HCEC 1CT (cell line): ENCODE measurements around the gene GSC2.

ENCODE experiments used
- DNase-seq: peaks from one replicate; pipeline ENCODE4 v3.0.0-alpha.2; 2017

GSC2 gene

DNA sequence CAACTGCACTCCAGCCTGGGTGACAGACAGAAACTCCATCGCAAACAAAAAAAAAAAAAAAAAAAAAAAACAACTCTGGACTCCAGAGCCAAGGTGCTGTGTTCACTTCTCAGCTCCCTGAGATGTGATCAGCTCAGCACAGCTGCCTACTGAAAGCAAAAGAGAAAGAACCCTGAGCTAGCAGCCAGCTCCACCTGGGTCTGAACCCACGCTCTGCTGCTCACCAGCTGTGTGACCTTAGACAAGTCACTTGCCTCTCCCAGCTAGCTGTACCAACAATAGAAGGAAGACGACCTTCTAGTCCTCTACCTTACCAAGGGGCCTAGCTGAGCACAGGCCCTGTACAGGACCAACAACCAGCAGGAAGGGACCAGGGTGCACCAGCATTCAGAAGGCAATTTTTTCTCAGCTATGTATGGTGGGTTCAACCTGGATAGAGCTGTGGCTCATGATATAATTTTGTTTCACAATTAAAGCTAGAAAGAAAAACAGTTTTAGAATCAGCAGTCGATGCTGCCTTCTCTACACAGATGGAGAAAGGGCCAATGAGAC lies 31.7 kb downstream of the GSC2 start:
- no peak for DNase-seq

DNA sequence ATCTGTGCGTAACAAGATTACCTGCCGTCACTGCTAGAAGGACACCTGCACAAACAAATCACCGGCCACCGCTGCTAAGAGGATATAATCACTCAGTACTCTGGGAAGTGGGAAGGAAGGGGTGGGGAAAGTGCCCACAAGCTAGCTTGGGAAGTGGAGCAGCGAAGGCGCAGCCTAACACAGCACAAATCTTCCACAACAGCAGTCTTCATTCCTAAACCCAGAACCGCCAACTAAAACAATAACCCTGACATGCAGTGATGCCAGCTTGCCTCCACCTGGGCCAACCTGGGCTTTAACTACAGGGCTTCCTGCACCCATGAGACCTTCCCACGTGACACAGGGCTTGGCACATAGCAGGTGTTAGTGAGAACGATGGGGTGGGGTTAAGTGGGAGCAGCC lies 33.0 kb downstream of the GSC2 start:
- no peak for DNase-seq

DNA sequence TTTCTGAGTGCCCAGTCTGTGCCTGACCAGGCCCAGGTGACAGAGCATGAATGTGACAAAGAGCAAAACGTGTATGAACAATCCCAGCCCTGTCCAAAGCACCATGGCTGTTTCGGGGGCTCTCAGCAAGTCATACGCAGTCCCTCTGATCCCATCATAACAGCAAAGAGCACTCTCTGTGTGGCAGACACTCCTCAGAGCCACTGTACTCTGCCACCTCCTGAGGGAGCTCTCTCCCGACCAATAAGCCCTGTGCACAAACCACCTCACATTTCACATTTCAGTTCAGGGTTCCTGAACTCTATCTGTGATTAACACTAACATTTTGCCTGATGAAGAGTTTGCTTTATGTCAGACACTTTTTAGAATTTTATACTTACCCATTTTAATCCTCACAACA lies 34.5 kb downstream of the GSC2 start:
- no peak for DNase-seq

DNA sequence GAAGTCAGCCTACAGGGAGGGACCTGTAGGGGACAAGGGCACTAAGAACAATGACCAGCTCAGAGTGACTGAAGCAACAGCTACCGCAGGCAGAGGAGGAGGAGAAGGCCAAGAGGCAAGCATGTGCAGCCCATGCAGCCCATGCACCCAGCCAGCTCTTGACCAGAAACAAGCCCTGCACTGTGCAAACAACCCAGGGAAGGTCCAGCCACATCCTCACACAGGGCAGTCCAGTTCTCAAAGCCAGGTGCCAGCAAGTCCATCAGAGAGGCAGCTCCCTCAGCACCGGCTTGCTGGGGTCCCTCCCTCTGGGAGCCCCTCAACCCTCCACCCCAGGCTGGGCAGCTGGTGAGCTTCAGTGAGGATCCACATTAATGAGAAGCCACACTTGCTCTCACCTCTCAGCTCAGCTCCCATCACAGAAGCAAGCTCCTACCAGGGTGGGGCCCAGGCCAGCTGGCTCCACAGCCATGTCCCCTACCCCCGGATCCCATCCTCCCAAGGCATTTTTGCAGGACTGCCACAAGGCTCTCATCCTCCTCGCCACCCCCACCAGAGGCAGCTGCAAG lies 35.0 kb downstream of the GSC2 start:
- no peak for DNase-seq

DNA sequence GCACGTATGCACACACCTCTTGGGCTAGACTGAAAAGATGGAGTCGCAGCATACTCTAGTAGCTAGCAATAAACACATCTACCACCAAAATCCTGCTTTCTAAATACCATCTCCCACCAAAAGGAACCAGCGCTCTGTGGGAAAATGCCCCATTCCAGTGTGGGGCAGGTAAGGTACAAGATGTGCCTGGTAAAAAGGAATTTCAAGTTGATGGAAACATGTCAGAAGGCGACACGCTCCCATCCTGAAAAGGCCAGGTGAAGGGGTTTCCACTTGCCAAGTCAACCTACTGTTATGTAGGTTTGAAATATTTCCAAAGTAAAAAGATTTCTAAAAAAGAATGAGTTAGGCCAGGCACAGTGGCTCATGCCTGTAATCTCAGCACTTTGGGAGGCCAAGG lies 36.7 kb downstream of the GSC2 start:
- DNase-seq: no peak

DNA sequence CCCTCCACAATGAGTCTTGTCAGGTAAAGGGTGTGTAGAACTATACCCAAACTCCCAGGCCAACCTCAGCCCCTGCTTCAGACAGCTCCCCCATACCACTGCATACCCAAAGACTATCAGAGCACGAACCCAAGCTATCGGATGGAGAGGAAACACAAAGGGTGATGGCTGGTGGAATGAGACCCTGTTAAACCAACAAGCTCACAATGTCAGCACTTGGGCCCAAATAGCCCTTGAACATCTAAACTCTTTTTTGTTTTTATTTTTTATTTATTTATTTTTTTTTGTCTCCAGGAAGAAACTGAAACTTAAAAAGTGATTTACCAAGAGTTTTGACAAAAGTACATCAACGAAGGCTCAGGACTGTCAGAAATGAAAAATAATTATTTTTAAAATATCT lies 38.5 kb downstream of the GSC2 start:
- DNase-seq: no peak

DNA sequence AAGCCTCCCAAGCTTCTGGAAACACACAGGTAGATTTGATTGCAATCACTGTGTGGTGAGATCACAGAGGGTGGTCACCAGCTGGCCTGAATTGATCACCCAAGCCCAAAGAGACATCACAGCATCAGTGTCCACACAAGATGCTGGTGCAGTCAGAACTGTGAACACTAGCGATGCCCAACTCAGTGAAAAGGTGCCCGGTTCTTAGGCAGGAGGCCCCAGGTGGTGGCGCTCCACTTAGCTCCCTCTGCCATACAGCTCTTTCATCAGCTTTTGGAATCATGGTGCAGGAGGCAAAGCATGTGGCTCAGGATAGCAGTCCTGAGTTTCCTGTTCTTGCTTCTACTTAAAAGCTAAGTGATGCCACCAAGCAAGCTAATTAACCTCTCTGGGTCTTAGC lies 39.0 kb downstream of the GSC2 start:
- DNase-seq: no peak

DNA sequence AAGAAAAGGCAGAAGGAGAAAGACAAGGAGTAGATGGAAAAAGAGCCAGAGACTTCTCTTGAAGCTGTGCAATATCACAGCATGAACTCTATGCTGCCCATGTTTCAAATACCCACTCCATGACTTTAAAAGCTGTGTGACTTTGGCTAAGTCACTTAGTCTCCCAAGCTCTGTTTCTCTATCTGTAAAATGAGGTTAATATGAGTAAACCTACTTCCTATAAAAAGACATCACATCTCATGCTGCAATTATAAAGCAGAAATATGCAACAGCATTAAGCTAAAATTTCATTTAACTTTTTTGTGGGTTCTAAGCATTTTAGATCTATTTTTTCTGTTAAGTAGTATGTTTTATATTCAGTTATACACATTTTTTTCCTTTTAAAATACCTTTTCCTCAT lies 39.4 kb downstream of the GSC2 start:
- no peak for DNase-seq

DNA sequence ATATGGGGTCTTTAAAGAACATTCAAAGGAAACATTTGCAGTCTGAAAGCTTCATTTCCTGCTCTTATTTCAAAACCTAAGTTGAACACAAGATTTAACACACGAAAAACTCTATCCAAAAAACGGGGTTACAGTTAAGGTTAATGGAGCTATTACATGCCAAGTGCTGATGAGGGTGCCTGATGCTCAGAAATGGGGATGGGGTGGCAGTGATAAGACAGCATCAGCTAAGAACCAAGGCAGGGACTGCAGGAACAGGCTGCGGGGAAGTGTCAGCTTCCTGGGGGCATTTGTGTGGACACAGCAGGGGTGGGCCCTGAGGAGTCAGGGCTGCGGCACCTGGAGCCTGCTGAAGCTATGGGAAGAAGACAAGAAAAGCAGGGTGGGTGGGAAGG lies 40.0 kb downstream of the GSC2 start:
- no peak for DNase-seq

DNA sequence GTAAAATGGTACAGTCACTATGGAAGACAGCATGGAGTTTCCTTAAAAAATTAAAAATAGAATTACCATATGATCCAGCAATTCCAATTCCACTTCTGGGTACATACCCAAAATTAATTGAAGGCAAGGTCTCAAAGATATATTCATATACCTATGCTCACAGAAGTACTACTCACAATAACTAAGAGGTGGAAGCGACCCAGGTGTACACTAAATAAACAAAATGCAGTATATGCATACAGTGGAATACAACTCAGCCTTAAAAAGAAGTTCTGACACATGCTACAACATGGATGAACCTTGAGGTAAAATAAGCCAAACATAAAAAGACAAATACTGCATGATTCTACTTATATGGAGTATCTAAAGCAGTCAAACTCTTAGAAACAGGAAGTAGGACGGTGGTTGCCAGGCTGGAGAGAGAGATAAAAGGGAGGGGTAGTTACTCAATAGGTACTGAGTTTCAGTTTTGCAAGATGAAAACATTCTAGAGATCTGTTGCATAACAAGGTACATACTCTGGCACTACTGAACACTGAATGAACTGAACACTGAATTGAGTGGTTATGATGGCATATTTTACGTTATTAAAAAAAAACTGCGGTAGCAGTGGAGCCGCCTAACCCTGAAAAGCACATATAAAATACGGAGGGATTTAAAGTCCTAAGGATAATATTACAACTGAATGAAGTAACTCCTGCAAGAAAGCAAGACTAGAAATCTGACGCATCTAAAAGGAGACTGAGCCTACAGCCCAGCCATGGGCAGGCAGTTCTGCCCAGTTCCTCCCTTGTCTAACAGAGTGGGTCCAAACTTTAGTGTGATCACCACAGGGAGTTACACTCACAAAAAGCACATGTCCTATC lies 40.7 kb downstream of the GSC2 start:
- peak; percentile 44 for DNase-seq

DNA sequence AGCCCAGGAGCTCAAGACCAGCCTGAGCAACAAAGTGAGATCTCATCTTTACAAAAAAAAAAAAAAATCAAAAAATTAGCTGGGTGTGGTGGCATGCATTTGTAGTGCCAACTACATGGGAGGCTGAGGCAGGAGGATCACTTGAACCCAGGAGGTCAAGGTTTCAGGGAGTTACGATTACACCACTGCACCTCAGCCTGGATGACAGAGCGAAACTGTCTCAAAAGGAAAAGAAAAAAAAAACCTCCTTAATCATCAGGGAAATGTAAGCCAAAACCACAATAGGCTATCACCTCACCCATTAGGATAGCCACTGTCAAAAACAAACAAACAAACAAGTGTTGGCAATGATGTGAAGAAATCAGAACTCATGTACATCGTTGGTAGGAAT lies 41.3 kb downstream of the GSC2 start:
- no peak for DNase-seq

DNA sequence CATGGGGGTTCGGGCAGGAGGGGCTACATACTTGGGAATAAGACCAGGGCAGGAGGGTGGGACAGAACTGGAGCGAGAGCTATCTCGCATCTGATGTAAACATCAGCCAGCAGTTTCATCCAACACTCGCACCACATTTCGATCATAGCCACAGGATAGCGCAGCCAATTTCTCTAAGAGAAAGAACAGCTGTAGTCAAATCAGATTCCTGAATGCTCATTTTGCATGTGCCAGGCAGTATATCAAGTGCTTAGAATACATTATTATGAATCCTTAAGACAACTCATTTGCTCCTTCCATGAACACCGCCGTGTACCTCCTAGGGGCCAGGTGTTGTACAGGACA lies 42.4 kb downstream of the GSC2 start:
- no peak for DNase-seq

DNA sequence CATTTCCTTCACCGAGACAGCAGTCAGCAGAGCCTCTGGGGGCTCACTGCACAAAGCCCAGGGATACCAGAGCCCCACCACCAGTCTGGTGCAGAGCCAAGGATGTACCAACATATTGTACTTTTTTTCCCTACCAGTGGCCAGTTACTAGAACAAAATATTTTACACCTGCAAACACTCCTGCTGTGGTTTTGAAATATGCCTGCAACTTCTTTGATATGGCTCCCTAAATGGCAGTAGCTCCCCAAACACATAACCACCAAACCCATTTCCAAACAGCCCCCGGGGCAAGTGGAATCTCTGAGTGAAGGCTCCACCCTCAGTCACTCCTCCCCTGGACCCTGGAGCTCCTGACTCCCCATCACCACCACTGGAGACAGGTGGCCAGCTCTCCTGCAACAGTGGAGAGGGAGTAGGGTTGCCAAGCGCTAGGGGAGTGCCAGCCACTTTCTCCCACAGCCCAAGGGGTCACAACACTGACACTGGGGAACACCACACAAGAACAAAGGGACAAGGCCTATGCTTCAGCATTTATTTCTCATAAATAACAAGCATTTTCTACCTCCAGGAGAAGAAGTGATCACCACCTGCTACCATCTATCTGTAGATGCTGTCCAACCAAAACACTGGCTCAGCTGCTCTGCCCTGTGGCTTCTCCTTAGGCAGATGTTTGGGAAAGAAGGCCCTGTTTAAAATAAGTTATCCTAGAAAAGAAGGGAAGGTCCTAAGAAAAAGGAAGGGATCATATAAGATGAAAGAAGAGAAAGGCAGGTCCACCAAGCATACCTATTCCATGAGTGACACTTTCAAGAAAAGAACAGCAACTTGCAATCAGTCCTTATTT lies 43.0 kb downstream of the GSC2 start:
- DNase-seq: no peak

DNA sequence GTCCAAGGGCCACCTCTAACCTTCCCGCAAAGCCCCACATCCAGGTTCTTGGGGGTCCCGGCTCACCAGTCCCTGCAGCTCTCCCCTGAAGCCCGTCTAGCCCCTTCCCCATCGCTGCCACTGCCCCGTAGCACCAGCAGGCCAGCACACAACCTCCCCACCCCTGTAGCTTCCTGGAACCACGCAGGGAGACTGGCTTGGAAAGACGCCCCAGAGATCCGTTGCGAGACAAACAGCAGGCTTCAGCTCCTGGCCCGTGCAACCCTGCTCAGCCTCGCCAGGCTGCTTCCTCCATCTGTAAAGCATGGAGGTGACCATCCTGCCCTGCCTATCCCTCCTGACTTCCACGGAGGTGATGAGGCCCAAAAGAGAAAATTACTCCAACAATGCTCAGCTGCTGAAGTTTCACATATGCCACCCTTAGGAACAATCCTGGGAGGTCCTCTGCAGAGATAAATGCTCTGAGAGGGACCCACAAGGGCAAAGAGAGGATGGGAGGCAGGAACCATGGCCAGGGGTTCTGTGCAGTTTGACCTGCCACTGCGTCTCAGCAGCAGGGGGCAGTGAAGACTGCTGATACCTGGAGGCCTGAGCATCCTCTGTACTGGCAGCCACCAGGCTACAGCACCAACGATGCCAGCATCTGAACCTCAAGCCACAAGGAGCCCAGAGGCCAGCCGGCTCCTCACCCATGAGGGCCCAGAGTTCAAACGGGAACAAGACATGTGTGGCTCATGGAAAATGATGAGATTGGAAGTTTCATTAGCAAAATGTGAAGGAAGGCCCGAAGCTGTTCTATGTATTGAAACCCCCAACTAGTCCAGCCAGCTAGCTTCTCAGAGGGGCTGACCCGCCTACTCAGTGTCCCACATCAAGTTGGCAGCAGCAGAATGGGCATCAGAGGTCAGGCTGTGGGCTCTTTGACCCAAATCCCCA lies 44.0 kb downstream of the GSC2 start:
- DNase-seq: no peak

DNA sequence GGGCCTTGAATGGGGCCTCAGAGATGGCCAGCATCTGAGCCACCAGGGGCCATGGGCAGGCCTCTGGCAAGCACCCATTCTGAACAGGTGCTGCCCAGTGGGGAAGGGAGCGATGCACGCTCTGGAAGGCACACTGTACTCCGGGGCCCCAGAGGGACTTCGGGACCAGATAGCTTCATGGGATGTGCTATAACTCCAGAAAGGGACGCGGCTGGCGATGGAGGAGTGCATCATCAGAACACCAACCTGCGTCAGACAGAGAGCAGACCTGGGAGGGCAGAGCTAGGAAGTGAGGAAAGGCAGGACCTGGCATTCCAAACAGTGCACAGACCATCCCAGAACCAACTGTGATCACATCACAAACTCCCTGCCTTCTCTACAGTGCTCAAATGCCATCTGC lies 44.6 kb downstream of the GSC2 start:
- DNase-seq: no peak

DNA sequence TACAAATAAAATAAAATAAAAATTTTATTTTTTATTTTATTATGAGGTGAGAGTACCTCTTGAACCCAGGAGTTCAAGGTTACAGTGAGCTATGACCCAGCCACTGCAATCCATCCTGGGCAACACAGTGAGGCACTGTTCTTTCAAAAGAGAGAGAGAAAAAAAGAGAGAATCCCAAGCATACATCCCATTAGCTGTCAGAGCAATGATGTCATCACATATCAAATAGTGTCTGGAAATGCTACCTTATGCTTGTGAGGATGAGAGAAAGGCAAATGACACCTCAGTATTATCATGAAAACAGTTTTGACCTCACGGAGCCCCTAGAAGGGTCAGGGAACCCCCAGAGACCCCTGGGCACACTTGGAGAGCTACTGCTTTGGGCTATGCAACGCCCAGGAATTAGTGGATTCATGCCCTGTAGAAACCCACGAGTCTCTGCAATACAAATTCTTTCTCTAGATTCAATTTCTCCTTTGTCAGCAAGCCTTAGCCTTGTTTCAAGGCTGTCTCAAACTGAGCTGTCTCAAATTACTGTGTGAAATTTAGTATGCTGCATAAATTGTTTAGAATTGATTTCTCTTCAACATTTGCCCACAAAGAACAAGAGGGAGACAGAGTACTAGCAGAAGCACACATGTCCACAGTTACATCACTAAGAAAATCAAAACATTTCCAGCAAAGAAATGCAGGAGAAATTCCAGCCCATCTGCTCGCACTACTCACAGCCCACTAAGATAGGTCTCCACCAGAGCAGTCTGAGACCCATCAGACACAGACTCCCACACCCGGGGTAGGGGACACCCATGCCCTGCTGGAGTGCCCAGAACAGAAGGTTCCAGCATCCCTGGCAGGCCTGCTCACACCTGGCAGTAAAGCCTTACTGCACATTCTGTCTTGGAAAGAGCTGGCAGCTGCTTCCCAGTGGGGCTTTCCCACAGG lies 45.9 kb downstream of the GSC2 start:
- DNase-seq: peak; percentile 10

DNA sequence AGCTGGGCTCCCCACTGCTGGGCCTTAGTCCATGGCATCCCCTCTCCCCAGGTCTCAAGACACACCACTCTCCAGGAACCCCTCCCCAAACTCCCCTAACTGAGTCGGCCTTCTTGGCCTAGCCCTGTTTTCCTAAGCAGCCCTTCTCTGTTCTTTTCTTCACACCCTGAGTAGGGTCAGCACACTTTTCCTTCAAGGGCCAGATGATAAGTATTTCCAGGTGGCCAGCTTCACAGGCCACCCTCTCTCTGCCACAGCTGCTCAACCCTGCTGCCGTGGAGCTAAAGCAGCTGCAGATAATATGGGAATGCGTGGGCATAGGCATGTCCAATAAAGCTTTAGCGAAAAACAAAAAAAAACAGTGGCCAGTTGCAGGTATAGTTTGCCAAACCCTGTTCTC lies 51.9 kb downstream of the GSC2 start:
- DNase-seq: no peak

DNA sequence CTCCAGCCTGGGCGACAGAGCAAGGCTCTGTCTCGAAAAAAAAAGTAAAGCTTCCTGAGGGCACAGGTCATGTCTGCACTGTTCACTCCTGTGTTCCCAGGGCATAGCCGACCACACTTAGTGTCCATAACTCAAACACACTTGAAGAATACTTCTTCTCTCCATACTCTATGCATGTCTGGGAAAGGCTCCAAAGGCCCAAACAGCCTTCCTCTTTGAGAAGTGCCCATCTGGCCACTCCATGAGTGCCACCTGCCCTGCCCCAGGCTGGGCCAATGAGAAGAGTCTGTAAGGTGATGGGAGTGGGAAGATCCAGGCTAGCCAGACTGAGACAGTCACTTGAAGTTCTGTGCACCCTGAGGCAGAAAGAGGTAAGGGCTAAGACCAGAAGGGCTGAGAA lies 52.6 kb downstream of the GSC2 start:
- no peak for DNase-seq
